ENCODE measurements around the gene GPR15LG.

DNA sequence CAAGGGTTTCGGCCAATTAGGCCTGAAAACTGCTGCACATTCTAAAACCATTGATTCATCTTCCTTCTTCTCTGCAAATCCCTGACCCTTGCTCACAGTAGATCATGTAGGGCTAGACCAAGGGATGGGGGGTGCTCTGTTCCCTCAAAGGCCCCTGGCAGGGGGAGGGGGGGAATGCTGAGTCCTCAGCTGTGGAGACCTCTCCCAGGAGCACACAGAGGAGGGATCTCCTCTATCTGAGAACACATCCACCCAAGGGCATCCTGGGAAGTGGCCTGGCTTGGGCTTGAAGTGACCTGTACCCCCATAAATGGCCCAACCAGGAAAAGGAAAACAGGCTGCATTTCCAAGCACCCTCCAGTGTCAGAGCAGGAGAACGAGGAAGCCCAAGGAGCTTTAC, 19.7 kb downstream of the GPR15LG start:
- TF ChIP-seq POLR2A (IDR thresholded peaks at IDR 0.05; ENCODE audit: low read depth, low read length): no peak
- no peak for TF ChIP-seq CTCF (IDR thresholded peaks at IDR 0.05; ENCODE audit: extremely low read depth in 1 of 2, insufficient read depth in 1 of 2, low read depth in 1 of 2, low read length in 2 of 2)
- no peak for TF ChIP-seq POLR2AphosphoS5 (IDR thresholded peaks at IDR 0.05; ENCODE audit: insufficient read depth, low read depth, low read length)
- TF ChIP-seq, protein P1, sequence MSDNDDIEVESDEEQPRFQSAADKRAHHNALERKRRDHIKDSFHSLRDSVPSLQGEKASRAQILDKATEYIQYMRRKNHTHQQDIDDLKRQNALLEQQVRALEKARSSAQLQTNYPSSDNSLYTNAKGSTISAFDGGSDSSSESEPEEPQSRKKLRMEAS (IDR thresholded peaks at IDR 0.05; ENCODE audit: insufficient read depth, insufficient read length): no peak
- no peak for TF ChIP-seq EZH2 (IDR thresholded peaks at IDR 0.05; ENCODE audit: borderline replicate concordance, low read depth, low read length, severe bottlenecking)
- no peak for TF ChIP-seq GATA2 (IDR thresholded peaks at IDR 0.05; ENCODE audit: insufficient read depth, insufficient read length, low read depth, low read length)
- TF ChIP-seq MYC (IDR thresholded peaks at IDR 0.05; ENCODE audit: low read depth, low read length): no peak
- no peak for TF ChIP-seq FOS (IDR thresholded peaks at IDR 0.05; ENCODE audit: borderline replicate concordance, insufficient read depth, low read length)

All from endothelial cell of umbilical vein (primary cell).